ENCODE data around the gene VPS39.

Gene VPS39

DNA sequence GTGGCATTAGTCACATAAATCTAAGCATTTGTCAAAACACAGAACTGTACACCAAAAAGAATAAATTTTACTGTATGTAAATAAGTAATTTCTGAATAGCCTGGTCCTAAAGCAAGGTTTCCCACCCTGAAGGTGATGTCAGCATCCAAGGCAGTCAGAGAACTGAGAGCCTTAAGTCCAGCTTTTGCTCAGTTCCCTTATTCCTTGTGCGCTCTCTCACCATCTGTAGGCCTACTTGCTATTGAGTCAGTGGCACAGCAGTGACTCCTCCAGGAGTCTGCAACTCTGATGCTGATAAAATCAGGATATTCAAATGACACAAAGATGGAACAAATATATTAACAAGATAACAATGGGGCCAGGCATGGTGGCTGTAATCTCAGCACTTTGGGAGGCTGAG is 22.3 kb downstream of the VPS39 start:
- no peak overlapping the region for H3K4me3 ChIP-seq (ENCODE audit: low read length)
- TF ChIP-seq, protein P1, sequence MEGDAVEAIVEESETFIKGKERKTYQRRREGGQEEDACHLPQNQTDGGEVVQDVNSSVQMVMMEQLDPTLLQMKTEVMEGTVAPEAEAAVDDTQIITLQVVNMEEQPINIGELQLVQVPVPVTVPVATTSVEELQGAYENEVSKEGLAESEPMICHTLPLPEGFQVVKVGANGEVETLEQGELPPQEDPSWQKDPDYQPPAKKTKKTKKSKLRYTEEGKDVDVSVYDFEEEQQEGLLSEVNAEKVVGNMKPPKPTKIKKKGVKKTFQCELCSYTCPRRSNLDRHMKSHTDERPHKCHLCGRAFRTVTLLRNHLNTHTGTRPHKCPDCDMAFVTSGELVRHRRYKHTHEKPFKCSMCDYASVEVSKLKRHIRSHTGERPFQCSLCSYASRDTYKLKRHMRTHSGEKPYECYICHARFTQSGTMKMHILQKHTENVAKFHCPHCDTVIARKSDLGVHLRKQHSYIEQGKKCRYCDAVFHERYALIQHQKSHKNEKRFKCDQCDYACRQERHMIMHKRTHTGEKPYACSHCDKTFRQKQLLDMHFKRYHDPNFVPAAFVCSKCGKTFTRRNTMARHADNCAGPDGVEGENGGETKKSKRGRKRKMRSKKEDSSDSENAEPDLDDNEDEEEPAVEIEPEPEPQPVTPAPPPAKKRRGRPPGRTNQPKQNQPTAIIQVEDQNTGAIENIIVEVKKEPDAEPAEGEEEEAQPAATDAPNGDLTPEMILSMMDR (IDR thresholded peaks at IDR 0.05; ENCODE audit: insufficient read depth, low read depth, low read length, missing control alignments) = no peak
- DNase-seq (ENCODE audit: low read depth) = no peak

DNA sequence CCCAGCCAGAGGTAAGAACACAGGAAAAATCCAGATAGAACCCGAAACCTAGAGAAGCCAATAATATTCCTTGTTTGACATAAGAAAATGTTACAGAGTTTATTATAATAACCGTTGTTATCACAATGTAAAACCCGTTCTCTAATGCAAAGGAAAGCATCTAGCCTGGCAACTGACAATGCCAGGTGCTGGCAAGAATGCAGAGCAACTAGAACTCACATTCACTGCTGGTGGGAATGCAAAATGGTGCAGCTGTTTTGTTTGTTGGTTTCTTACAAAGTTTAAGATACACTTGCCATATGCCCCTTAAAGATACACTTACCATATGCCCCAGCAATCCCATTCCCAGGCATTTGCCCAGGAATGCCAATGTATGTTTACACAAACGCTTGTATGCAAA is 23.4 kb downstream of the VPS39 start:
- no peak overlapping the region for H3K4me3 ChIP-seq (ENCODE audit: low read length)
- no peak for DNase-seq (ENCODE audit: low read depth)
- TF ChIP-seq, protein P1 (IDR thresholded peaks at IDR 0.05; ENCODE audit: insufficient read depth, low read depth, low read length, missing control alignments) = no peak

DNA sequence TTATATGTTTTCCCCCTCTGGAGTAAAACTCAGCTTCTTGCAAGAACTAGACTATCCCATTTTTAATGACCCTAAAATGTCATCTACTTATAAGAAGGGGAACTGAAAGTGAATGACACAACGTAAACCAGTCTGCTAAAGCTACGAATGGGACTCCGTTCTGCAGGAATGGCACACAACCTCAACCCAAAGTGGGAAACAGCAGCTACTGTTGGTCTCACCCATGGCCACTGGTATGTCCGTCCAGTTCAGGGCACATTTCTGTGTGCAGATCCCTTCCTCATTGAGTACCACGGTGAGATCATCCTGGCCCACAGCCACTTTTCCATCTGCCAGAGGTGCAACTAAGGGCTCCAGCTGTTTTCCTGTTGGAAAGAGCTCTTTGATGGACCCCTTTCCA is 23.8 kb downstream of the VPS39 start:
- DNase-seq (ENCODE audit: low read depth) = no peak
- TF ChIP-seq, protein P1 (IDR thresholded peaks at IDR 0.05; ENCODE audit: insufficient read depth, low read depth, low read length, missing control alignments) = no peak
- H3K4me3 ChIP-seq (ENCODE audit: low read length) = no peak overlapping the region

DNA sequence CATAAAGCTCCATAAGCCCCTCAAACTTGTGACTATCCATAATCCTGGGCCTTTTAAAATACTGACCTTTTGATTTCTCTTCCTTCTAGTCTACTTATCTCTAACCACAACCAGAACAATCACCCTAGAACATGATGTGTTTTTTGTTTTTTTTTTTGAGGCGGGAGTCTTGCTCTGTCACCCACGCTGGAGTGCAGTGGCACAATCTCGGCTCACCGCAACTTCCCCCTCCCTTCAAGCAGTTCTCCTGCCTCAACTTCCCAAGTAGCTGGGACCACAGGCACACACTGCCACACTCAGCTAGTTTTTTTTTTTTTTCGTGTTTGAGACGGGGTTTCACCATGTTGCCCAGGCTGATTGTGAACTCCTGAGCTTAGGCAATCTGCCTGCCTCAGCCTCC is 25.1 kb downstream of the VPS39 start:
- DNase-seq (ENCODE audit: low read depth) = no peak
- H3K4me3 ChIP-seq (ENCODE audit: low read length) = no peak overlapping the region
- TF ChIP-seq, protein P1 (IDR thresholded peaks at IDR 0.05; ENCODE audit: insufficient read depth, low read depth, low read length, missing control alignments) = no peak

DNA sequence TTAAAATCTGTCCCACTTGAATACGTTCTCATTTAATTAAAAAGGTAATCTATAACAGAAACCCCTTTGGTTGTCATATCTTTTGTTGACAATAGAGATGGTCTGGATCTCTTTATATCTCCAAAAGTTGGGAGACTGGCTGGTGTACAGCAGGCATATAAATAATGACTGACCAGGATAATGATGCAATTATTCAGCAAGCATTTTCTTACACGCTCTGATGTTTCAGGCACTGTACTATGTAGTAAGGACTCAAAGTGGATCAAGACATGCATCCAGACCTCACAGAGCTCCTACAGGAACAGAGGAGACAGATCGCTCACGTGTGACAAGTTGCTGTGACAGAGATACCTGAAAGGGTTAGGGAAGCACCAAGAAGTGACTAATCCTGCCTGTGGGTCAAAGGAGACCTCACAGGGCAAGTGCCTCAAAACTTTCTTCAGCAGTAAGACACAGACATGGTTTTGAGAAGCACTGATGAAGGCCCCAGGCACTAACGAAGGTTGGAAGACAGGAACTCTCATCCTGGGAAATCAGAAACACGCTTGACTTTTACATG is 25.7 kb downstream of the VPS39 start:
- TF ChIP-seq, protein P1 (IDR thresholded peaks at IDR 0.05; ENCODE audit: insufficient read depth, low read depth, low read length, missing control alignments) = no peak
- DNase-seq (ENCODE audit: low read depth) = no peak
- no peak overlapping the region for H3K4me3 ChIP-seq (ENCODE audit: low read length)

DNA sequence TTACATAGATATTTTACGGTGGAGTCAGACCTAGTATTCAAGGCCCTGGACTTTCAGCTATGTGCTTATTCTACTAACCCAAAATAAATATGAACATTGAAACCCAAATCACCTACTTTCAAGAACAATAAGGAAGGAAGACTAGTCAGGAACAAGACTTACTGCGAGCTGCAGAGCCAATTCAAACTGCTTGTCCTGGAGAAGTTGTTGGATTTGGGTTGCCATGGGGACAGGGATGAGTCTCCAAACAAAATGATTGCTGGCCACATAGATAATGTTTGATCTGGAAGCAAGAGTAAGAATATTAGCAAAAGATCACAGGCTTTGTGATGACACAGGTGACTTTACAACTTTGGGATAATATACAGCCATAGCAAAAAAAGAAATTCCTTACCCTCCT is 30.0 kb downstream of the VPS39 start:
- TF ChIP-seq, protein P1 (IDR thresholded peaks at IDR 0.05; ENCODE audit: insufficient read depth, low read depth, low read length, missing control alignments) = no peak

DNA sequence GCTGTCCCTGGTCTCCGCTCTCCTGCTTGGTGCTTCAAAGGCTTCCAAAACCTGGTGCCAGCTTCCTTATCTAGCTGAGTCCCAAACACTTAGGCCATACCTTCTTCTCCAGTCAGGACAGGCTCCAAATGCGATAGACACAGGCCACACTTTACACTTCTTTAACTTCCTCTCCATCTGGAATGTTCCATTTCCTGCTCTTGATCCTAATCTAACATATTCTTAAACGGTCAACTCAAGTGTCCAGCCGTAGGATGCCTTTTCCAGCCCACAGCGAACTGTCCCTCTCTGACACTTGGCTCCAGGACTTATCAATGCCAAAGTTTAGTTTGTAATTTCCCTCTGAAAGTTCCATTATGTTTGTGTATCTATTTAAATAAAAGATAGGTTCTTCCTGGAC is 32.4 kb downstream of the VPS39 start:
- DNase-seq (ENCODE audit: low read depth) = no peak
- TF ChIP-seq, protein P1 (IDR thresholded peaks at IDR 0.05; ENCODE audit: insufficient read depth, low read depth, low read length, missing control alignments) = no peak
- H3K4me3 ChIP-seq (ENCODE audit: low read length) = no peak overlapping the region

More for the DNA sequence above, 30.0 kb downstream of the VPS39 start:
- no peak overlapping the region for H3K4me3 ChIP-seq (ENCODE audit: low read length)
- DNase-seq (ENCODE audit: low read depth) = no peak
